HG03378 (cell line): Measurements from ENCODE around the gene PCDHB16.
"Not testable (repeated sequence)": the region's sequence is repeated elsewhere in the genome, so short reads cannot be mapped to it uniquely, and the experiment has no call there.

ENCODE experiments used
- ATAC-seq: cut with Tn5 transposase; IDR thresholded peaks from one replicate; pipeline ENCODE4 v1.9.1; 2021; ENCODE audit warnings: mild to moderate bottlenecking, moderate library complexity; ENCODE audit not compliant: unreplicated experiment

Gene PCDHB16

DNA sequence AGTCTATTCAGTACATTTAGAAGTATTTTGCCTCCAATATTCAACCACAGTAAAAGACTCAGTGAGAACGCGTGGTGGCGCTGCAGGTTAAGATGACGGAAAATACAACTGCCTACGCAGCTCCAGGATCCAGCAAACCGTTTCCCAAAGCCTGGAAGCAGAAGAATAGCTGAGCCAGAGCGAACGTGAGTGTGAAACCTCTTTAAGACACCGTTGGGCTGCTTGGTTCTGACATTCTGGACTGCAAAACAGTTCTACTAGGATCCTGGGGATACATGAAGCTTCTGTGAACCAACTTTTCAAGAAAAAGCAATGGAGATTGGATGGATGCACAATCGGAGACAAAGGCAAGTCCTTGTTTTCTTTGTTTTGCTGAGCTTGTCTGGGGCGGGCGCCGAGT is at the start of gene PCDHB16:
Gene PCDHB16, plus strand, starts transcription at position 140 of the 400 bp plus-strand sequence. Its CDS starts 173 bp downstream, at position 313.
- ATAC-seq = no peak

- ATAC-seq = no peak
These were observed 47.0 kb upstream of the PCDHB16 start, which contains the start of gene PCDHB5 for GRCh38 chr5:141135030-141135717. Gene PCDHB5, plus strand, starts transcription at chr5:141135206. Its CDS starts 229 bp downstream, at chr5:141135435.

- no peak for ATAC-seq
These were observed 46.4 kb upstream of the PCDHB16 start for GRCh38 chr5:141135718-141136266.

GRCh38 chr5:141137346-141137745 is 44.8 kb upstream of the PCDHB16 start:
- ATAC-seq = not testable (repeated sequence)

DNA sequence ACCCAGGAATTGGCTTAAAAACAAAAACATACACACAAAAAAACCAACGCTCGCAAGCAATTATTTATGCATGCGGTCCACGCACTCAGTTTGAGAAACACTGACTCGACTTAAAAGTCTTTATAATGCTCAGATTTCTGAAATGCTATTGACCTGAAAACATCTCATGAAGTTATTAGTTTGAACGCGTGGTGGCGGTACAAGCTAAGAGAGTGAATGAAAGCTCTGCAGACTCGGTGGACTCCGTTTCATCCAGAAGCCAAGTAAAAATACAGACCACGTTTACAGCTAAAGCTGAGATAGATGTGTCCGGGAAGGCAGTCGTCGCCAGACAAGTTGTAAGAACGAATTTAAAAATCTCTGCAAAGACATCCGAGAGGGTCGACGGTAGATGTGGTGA is 32.4 kb upstream of the PCDHB16 start, which contains the start of gene PCDHB6:
Gene PCDHB6, plus strand, starts transcription at position 246 of the 400 bp plus-strand sequence. CDS start 201 bp downstream, outside the sequence.
- no peak for ATAC-seq

DNA sequence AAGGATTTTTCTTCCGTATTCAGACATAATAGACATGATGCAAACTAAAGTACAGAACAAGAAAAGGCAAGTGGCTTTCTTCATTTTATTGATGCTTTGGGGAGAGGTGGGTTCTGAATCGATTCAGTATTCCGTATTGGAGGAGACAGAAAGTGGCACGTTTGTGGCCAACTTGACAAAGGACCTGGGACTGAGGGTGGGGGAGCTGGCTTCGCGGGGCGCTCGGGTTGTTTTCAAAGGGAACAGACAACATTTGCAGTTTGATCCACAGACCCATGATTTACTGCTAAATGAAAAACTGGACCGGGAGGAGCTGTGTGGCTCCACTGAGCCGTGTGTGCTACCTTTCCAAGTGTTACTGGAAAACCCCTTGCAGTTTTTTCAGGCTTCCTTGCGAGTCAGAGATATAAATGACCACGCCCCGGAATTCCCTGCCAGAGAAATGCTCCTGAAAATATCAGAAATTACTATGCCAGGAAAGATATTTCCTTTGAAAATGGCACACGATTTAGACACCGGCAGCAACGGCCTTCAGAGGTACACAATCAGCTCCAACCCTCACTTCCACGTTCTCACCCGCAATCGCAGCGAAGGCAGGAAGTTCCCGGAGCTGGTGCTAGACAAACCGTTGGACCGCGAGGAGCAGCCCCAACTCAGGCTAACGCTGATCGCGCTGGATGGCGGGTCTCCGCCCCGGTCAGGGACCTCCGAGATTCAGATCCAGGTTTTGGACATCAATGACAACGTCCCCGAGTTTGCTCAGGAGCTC is 31.8 kb upstream of the PCDHB16 start:
- no peak for ATAC-seq

GRCh38 chr5:141150993-141151325 is 31.2 kb upstream of the PCDHB16 start:
- ATAC-seq = no peak

DNA sequence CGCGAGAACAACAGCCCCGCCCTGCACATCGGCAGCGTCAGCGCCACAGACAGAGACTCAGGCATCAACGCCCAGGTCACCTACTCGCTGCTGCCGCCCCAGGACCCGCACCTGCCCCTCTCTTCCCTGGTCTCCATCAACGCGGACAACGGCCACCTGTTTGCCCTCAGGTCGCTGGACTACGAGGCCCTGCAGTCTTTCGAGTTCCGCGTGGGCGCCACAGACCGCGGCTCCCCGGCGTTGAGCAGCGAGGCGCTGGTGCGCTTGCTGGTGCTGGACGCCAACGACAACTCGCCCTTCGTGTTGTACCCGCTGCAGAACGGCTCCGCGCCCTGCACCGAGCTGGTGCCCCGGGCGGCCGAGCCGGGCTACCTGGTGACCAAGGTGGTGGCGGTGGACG is 30.6 kb upstream of the PCDHB16 start:
- not testable (repeated sequence) for ATAC-seq

- ATAC-seq = not testable (repeated sequence)
These were observed 30.1 kb upstream of the PCDHB16 start for GRCh38 chr5:141152096-141152495.

- ATAC-seq = no peak
These were observed 26.4 kb upstream of the PCDHB16 start for GRCh38 chr5:141155540-141156374.

DNA sequence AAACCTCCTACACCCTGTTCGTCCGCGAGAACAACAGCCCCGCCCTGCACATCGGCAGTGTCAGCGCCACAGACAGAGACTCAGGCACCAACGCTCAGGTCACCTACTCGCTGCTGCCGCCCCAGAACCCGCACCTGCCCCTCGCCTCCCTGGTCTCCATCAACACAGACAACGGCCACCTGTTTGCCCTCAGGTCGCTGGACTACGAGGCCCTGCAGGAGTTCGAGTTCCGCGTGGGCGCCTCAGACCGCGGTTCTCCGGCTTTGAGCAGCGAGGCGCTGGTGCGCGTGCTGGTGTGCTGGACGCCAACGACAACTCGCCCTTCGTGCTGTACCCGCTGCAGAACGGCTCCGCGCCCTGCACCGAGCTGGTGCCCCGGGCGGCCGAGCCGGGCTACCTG is 24.8 kb upstream of the PCDHB16 start:
- ATAC-seq = not testable (repeated sequence)

GRCh38 chr5:141157901-141158300 is 24.3 kb upstream of the PCDHB16 start:
- ATAC-seq = not testable (repeated sequence)

GRCh38 chr5:141172381-141173204 is 9.6 kb upstream of the PCDHB16 start, which contains the start of gene PCDHB7:
Gene PCDHB7, plus strand, starts transcription at chr5:141172644. Its CDS starts 192 bp downstream, at chr5:141172836.
- ATAC-seq = no peak

DNA sequence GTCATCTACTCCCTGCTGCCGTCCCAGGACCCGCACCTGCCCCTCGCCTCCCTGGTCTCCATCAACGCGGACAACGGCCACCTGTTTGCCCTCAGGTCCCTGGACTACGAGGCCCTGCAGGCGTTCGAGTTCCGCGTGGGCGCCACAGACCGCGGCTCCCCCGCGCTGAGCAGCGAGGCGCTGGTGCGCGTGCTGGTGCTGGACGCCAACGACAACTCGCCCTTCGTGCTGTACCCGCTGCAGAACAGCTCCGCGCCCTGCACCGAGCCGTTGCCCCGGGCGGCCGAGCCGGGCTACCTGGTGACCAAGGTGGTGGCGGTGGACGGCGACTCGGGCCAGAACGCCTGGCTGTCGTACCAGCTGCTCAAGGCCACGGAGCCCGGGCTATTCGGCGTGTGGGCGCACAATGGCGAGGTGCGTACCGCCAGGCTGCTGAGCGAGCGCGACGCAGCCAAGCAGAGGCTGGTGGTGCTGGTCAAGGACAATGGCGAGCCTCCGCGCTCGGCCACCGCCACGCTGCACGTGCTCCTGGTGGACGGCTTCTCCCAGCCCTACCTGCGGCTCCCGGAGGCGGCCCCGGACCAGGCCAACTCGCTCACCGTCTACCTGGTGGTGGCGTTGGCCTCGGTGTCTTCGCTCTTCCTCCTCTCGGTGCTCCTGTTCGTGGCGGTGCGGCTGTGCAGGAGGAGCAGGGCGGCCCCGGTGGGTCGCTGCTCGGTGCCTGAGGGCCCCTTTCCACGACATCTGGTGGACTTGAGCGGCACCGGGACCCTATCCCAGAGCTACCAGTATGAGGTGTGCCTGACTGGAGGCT is 7.7 kb upstream of the PCDHB16 start:
- ATAC-seq = not testable (repeated sequence)

- no peak for ATAC-seq
These were observed 6.3 kb upstream of the PCDHB16 start for GRCh38 chr5:141175933-141176332.

DNA sequence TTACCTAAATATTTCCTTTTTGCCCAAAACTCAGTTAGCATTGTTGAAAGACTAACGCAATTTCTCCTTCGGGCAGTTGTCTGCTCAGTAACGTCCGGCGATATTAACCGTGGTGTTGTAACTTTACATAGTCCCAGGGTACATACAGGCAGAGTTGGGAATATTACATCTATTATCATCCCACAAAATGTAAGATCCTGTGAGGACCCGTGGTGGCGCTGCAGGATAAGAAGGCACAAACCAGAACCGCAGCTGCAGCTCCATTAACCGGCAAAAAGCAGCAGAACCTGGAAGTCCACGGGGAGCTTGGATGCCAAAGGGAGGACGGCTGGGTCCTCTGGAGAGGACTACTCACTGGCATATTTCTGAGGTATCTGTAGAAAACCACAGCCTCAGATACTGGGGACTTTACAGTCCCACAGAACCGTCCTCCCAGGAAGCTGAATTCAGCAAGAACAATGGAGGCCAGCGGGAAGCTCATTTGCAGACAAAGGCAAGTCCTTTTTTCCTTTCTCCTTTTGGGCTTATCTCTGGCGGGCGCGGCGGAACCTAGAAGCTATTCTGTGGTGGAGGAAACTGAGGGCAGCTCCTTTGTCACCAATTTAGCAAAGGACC is 4.5 kb upstream of the PCDHB16 start, which contains the start of gene PCDHB8:
Gene PCDHB8, plus strand, starts transcription at position 214 of the 615 bp plus-strand sequence. Its CDS starts 245 bp downstream, at position 459.
- ATAC-seq = not testable (repeated sequence)

- ATAC-seq = not testable (repeated sequence)
These were observed 2.8 kb upstream of the PCDHB16 start for GRCh38 chr5:141179371-141179770.

DNA sequence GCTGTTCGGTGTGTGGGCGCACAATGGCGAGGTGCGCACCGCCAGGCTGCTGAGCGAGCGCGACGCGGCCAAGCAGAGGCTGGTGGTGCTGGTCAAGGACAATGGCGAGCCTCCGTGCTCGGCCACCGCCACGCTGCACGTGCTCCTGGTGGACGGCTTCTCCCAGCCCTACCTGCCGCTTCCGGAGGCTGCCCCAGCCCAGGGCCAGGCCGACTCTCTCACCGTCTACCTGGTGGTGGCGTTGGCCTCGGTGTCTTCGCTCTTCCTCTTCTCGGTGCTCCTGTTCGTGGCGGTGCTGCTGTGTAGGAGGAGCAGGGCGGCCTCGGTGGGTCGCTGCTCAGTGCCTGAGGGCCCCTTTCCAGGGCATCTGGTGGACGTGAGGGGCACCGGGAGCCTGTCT is 2.3 kb upstream of the PCDHB16 start:
- not testable (repeated sequence) for ATAC-seq
